ENCODE data around the gene ADAT1.

DNA sequence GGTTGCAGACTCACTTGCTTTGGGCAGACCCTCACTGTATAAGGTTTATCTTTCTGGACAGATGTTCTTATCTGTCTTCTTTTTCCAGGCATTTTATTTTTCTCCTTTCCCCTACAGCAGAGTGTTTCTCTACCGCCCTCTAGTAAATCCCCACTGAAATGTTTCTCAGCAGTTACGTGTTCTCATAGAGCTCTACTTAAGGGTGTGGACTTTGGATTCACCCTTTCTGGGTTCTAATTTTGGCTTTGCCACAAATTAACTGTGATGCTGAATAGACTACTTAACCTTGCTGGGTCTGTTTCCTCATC, 2.0 kb downstream of the ADAT1 start:
- TF ChIP-seq, protein P1, sequence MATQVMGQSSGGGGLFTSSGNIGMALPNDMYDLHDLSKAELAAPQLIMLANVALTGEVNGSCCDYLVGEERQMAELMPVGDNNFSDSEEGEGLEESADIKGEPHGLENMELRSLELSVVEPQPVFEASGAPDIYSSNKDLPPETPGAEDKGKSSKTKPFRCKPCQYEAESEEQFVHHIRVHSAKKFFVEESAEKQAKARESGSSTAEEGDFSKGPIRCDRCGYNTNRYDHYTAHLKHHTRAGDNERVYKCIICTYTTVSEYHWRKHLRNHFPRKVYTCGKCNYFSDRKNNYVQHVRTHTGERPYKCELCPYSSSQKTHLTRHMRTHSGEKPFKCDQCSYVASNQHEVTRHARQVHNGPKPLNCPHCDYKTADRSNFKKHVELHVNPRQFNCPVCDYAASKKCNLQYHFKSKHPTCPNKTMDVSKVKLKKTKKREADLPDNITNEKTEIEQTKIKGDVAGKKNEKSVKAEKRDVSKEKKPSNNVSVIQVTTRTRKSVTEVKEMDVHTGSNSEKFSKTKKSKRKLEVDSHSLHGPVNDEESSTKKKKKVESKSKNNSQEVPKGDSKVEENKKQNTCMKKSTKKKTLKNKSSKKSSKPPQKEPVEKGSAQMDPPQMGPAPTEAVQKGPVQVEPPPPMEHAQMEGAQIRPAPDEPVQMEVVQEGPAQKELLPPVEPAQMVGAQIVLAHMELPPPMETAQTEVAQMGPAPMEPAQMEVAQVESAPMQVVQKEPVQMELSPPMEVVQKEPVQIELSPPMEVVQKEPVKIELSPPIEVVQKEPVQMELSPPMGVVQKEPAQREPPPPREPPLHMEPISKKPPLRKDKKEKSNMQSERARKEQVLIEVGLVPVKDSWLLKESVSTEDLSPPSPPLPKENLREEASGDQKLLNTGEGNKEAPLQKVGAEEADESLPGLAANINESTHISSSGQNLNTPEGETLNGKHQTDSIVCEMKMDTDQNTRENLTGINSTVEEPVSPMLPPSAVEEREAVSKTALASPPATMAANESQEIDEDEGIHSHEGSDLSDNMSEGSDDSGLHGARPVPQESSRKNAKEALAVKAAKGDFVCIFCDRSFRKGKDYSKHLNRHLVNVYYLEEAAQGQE (IDR thresholded peaks at IDR 0.05): no peak
- no peak for TF ChIP-seq TAF1 (conservative IDR thresholded peaks at IDR 0.05)
- TF ChIP-seq, protein P2, sequence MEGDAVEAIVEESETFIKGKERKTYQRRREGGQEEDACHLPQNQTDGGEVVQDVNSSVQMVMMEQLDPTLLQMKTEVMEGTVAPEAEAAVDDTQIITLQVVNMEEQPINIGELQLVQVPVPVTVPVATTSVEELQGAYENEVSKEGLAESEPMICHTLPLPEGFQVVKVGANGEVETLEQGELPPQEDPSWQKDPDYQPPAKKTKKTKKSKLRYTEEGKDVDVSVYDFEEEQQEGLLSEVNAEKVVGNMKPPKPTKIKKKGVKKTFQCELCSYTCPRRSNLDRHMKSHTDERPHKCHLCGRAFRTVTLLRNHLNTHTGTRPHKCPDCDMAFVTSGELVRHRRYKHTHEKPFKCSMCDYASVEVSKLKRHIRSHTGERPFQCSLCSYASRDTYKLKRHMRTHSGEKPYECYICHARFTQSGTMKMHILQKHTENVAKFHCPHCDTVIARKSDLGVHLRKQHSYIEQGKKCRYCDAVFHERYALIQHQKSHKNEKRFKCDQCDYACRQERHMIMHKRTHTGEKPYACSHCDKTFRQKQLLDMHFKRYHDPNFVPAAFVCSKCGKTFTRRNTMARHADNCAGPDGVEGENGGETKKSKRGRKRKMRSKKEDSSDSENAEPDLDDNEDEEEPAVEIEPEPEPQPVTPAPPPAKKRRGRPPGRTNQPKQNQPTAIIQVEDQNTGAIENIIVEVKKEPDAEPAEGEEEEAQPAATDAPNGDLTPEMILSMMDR (IDR thresholded peaks at IDR 0.05; ENCODE audit: low read depth, low read length, missing input control): peak; percentile 30
- TF ChIP-seq YY1 (IDR thresholded peaks at IDR 0.05): no peak
- TF ChIP-seq RAD21 (IDR thresholded peaks at IDR 0.05): peak; percentile 40 to 57
- TF ChIP-seq SP1 (IDR thresholded peaks at IDR 0.05): no peak
- TF ChIP-seq, protein P3, sequence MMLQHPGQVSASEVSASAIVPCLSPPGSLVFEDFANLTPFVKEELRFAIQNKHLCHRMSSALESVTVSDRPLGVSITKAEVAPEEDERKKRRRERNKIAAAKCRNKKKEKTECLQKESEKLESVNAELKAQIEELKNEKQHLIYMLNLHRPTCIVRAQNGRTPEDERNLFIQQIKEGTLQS (IDR thresholded peaks at IDR 0.05): no peak
- TF ChIP-seq, protein P4, sequence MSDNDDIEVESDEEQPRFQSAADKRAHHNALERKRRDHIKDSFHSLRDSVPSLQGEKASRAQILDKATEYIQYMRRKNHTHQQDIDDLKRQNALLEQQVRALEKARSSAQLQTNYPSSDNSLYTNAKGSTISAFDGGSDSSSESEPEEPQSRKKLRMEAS (IDR thresholded peaks at IDR 0.05): no peak
- TF ChIP-seq, protein P5, sequence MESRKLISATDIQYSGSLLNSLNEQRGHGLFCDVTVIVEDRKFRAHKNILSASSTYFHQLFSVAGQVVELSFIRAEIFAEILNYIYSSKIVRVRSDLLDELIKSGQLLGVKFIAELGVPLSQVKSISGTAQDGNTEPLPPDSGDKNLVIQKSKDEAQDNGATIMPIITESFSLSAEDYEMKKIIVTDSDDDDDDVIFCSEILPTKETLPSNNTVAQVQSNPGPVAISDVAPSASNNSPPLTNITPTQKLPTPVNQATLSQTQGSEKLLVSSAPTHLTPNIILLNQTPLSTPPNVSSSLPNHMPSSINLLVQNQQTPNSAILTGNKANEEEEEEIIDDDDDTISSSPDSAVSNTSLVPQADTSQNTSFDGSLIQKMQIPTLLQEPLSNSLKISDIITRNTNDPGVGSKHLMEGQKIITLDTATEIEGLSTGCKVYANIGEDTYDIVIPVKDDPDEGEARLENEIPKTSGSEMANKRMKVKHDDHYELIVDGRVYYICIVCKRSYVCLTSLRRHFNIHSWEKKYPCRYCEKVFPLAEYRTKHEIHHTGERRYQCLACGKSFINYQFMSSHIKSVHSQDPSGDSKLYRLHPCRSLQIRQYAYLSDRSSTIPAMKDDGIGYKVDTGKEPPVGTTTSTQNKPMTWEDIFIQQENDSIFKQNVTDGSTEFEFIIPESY (IDR thresholded peaks at IDR 0.05): no peak

Measured in liver (tissue), 3 donors.